Breast epithelium (tissue), 3 donors: ENCODE results near the gene PRKD3.

Experiments
- POLR2A ChIP-seq: fragments of 450-650 bp; IDR thresholded peaks from one replicate; pipeline ENCODE4 v1.6.1; 2016; ENCODE audit warnings: antibody characterized with exemption, mild to moderate bottlenecking, moderate library complexity
- POLR2AphosphoS5 ChIP-seq, 3 donors: sonication (generic); formaldehyde crosslinking; IDR thresholded peaks; one replicate each; pipeline ENCODE4 v1.6.1; 2017; ENCODE audit warnings: antibody characterized with exemption in 3 of 3
- TF ChIP-seq, protein P1 (sequence below), 3 donors: fragments of 450-650 bp; IDR thresholded peaks; one replicate each; pipeline ENCODE4 v1.5.1; 2016 to 2017; ENCODE audit warnings: antibody characterized with exemption in 3 of 3, mild to moderate bottlenecking in 3 of 3, moderate library complexity in 3 of 3

DNA sequence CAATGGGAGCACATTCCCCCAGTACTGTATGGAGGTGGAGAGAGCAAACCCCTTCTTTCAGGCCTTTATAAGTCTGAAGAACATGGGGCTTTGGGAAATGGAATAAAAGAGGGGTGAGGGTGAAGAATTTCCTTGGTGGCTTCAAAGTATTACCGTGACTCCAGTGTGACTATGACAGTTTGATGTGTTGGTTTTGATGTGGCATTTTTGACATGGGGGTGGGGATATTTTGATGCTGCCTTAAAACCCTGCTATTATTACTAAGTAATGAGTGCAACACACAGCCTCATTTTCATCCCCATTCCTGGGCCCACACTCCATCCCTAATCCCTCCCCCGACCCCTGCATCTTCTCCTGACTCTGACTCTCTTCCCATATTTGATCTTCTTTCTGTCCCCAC lies 43.4 kb upstream of the PRKD3 start:
- TF ChIP-seq, protein P1, sequence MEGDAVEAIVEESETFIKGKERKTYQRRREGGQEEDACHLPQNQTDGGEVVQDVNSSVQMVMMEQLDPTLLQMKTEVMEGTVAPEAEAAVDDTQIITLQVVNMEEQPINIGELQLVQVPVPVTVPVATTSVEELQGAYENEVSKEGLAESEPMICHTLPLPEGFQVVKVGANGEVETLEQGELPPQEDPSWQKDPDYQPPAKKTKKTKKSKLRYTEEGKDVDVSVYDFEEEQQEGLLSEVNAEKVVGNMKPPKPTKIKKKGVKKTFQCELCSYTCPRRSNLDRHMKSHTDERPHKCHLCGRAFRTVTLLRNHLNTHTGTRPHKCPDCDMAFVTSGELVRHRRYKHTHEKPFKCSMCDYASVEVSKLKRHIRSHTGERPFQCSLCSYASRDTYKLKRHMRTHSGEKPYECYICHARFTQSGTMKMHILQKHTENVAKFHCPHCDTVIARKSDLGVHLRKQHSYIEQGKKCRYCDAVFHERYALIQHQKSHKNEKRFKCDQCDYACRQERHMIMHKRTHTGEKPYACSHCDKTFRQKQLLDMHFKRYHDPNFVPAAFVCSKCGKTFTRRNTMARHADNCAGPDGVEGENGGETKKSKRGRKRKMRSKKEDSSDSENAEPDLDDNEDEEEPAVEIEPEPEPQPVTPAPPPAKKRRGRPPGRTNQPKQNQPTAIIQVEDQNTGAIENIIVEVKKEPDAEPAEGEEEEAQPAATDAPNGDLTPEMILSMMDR (IDR thresholded peaks at IDR 0.05) = no peak
- TF ChIP-seq POLR2A (no peak), POLR2AphosphoS5 (IDR thresholded peaks at IDR 0.05) (no peak)
